ENCODE results near the gene KRT222.

KRT222 gene

DNA sequence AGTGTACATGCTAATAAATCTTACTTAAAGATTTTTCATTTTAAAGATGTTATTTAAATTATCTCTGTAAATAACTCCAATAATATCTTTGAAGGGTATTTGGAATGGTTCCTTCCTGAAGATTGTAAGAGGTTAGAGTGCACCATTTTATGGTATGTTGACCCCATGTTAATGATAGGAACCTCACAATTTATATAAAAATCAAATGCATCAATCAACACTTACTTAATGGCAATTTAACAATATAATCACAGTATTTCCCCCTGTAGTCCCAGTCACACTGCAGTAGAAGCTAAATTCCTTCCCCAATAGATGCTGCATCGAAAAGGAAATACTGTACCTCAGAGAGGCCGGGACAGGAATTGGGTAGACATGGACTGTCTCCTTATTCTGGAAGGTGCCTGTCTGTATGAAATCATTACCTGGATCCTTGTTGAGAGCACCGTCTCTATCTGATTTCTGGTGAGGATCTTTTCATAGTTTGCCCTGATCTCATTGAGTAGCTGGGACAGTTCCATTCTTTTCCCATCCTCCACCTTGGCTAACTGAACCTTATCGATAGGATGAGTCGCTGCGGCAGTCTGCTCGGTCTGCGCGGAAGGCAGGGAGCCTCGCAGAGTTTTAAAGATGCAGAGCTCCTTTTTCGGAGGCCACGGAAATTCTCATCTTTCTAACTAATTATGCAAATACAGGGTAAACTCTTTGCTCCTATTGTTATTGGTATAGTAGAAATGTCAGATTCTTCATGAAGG lies at the start of gene KRT222:
TSS of gene KRT222 (minus strand) at position 596 of the 752 bp plus-strand sequence. CDS start at position 518, 78 bp downstream.
- peaks cover 5% of the 10 kb centered on the region for H3K4me1 Mint-ChIP-seq
- ATAC-seq: no peak
- no peak for DNase-seq (ENCODE audit: low spot score in 2 of 2)
- no peaks in the 10 kb centered on the region for H3K36me3 Mint-ChIP-seq
- no peaks in the 10 kb centered on the region for H3K9me3 Mint-ChIP-seq
- H3K27ac Mint-ChIP-seq: no peak within 1 kb of the TSS
- H3K4me3 Mint-ChIP-seq: no peak within 1 kb of the TSS

DNA sequence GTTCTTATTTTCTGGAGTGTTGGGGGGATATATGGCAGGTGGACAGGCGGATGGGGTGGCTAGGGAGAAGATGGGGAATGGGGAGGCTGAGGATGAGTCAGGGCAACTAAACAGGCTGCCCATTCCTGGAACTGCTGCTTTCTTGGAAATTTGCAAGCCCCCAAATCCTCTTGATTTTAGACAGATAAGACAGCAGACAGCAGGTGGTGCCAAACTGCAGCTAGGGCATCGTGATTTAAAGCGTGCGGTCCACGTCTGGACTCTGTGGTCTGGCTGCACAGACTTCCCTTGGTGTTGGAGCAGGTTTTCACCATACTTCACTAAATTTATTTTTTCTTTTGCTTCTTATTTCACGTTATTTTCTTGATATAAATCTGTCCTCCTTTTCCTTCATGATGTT lies 49.5 kb upstream of the KRT222 start:
- Mint-ChIP-seq H3K36me3 (no peaks in the 10 kb centered on the region), H3K4me3 (no peak overlapping the region), H3K27ac (no peak overlapping the region), H3K9me3 (no peaks in the 10 kb centered on the region), H3K4me1 (no peaks in the 10 kb centered on the region)
- ATAC-seq (no peak), DNase-seq (ENCODE audit: low spot score in 2 of 2) (no peak)

DNA sequence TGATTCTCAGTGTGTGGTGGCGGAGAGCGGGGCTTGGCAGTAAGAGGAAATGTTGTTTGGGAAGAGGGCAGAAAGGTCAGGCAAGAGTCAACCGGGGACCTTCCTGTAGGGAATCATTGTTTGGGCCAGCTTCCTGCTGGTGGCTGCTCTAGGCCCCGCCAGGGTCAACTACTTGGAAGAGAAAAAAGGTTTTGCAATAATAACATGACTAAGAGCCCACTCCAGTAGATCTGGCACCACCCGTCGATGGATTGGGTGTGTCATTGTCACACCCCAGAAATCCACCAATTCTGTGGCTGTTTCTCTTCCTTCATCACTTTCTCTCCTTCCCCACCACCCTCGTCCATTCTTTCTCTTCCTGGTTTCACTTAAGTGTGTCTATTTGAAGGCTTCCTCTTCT lies 42.8 kb upstream of the KRT222 start:
- Mint-ChIP-seq H3K36me3 (no peaks in the 10 kb centered on the region), H3K27ac (no peak overlapping the region), H3K9me3 (no peaks in the 10 kb centered on the region), H3K4me3 (no peak overlapping the region), H3K4me1 (no peaks in the 10 kb centered on the region)
- ATAC-seq (no peak), DNase-seq (ENCODE audit: low spot score in 2 of 2) (no peak)

DNA sequence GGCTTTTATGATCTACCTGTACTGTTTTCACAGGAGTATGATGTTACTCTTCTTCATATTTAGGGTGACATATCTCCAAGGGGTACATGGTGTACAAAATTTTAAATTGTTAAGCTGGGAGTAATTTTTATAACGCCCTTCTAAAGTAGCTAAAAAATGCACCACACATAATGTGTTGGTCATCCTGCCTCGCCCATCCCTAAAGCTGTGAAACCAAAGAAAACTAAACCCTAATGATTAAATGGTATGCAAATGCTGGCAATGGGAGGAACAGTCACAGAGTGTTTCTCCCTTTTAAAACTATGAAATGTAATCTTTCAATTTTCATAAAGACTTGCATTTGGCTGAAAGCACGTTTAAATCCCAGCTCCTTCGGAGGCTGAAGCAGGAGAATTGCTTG lies 40.6 kb upstream of the KRT222 start:
- Mint-ChIP-seq H3K9me3 (no peaks in the 10 kb centered on the region), H3K4me3 (no peak overlapping the region), H3K27ac (no peak overlapping the region), H3K4me1 (no peaks in the 10 kb centered on the region), H3K36me3 (no peaks in the 10 kb centered on the region)
- no peak for ATAC-seq
- DNase-seq (ENCODE audit: low spot score in 2 of 2): no peak

DNA sequence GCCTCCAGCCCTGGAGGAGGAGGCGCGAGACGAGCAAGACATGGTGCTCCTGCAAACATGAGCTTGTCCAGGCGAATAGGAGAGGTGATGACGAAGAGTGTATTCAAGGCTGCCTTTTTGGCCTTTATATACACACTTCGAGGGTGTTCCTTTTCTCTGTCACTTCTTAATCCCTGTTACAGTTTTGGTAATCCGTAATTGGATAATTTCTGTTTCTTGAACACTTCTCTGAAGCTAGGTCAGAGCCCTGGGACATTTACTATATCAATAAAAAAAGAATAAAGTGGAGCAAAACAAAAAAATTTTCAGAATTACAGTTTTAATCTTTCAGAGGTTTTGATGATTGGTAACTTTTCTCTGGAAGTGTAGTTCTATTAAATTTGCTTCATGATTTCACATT lies 38.7 kb upstream of the KRT222 start, which contains the start of gene KRT24:
TSS of gene KRT24 (minus strand) at position 101 of the 400 bp plus-strand sequence. CDS start at position 42, 59 bp downstream.
- ATAC-seq (no peak), DNase-seq (ENCODE audit: low spot score in 2 of 2) (no peak)
- Mint-ChIP-seq H3K36me3 (no peaks in the 10 kb centered on the region), H3K27ac (no peak within 1 kb of the TSS), H3K4me1 (no peaks in the 10 kb centered on the region), H3K4me3 (no peak within 1 kb of the TSS), H3K9me3 (no peaks in the 10 kb centered on the region)

DNA sequence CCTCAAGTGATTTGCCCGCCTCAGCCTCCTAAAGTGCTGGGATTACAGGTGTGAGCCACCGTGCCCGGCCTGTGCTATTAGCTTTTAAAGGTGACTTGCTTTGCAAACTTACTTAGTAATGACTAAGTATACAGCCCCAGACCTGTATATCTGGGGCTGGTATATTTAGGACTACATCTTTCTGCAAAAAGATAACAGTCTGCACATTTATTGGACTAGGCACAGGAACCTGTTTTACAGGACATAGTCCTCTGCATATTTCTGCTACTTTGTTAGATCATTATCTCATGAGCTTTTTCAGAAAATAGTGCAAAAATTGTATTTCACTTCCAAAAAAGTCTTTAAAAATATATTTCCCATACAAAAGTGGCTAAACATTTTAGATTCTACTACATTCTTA lies 37.3 kb upstream of the KRT222 start:
- ATAC-seq: no peak
- H3K9me3 Mint-ChIP-seq: no peaks in the 10 kb centered on the region
- no peak overlapping the region for H3K27ac Mint-ChIP-seq
- H3K36me3 Mint-ChIP-seq: no peaks in the 10 kb centered on the region
- no peak overlapping the region for H3K4me3 Mint-ChIP-seq
- no peaks in the 10 kb centered on the region for H3K4me1 Mint-ChIP-seq
- no peak for DNase-seq (ENCODE audit: low spot score in 2 of 2)

DNA sequence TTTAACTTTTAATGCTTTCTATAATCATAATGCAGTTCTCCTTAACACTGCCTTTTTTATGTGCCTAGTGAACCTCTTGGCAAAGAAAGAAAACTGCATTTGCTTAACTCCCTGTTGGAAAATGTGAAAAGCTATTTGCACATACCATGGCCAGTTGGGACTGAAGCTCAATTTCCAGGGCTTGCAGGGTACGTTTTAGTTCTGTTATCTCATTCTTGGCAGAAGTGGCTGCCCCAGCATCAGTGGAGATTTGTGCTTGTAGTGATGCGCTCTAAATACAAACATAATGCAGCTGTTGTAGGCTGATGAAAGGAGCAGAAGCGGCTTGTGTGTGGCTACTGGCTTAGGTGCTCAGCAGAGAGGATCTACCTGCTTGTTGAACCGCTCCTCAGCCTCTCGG lies 34.9 kb upstream of the KRT222 start:
- H3K4me1 Mint-ChIP-seq: no peaks in the 10 kb centered on the region
- no peaks in the 10 kb centered on the region for H3K9me3 Mint-ChIP-seq
- no peak overlapping the region for H3K4me3 Mint-ChIP-seq
- H3K36me3 Mint-ChIP-seq: no peaks in the 10 kb centered on the region
- H3K27ac Mint-ChIP-seq: no peak overlapping the region
- DNase-seq (ENCODE audit: low spot score in 2 of 2) (no peak), ATAC-seq (no peak)

DNA sequence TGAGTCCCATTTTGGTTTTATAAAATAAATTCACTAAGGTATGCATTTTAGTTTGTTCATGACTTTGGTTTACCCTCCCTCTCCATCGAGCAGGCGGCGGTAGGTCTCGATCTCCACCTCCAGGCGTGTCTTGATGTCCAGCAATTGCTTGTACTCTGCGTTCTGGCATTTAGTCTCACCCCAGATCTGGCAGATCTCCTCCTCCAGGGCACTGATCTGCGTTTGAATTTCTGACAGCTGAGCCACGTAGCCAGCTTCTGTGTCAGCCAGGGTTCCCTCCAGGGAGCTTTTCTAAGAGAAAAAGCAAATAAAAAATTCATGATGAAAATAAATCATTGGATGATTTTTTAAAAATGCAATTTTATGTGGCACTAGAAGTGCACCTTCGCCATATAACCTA lies 34.4 kb upstream of the KRT222 start:
- no peaks in the 10 kb centered on the region for H3K4me1 Mint-ChIP-seq
- ATAC-seq (no peak), DNase-seq (ENCODE audit: low spot score in 2 of 2) (no peak)
- H3K9me3 Mint-ChIP-seq: no peaks in the 10 kb centered on the region
- no peak overlapping the region for H3K27ac Mint-ChIP-seq
- no peak overlapping the region for H3K4me3 Mint-ChIP-seq
- H3K36me3 Mint-ChIP-seq: no peaks in the 10 kb centered on the region

DNA sequence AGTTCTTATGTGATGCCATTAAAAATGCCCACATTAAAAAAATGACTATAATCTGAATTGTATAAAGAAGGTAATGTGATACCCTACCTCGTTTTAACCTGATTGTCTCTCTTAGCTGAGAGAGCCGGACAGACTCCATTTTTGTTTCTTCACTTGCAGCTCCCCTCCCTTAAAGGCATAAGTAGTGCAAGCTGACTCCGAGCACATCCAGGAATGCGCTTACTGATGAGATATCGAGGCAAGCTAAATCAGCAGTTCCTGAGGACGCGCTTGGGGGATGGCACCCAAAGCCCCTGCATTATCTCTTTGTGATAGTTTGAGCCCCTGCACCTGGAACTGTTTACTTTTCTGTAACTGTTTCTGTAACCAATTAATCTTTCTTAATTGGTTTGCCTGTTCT lies 32.3 kb upstream of the KRT222 start:
- Mint-ChIP-seq H3K36me3 (no peaks in the 10 kb centered on the region), H3K27ac (no peak overlapping the region), H3K4me3 (no peak overlapping the region), H3K4me1 (no peaks in the 10 kb centered on the region), H3K9me3 (no peaks in the 10 kb centered on the region)
- ATAC-seq (no peak), DNase-seq (ENCODE audit: low spot score in 2 of 2) (no peak)

DNA sequence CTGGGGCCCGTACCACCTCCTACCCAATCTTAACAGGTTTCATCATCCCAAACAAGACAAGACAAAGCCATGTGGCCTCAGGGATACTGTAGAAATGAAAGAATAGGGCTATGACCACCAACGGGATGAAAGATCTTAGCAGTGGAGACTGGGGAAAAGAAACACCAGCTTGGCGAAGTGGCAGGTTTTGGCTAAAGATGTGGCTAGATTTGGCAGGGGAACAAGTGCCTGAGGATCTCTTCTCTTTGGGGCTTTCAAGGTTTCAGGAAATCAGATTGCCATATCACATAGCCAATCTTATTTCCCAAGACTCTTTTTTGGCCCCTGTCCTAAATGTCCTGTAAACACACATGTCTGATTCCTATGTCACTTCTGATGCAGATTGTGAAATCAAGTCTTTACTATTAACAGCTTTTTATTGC lies 31.7 kb upstream of the KRT222 start:
- Mint-ChIP-seq H3K4me3 (no peak overlapping the region), H3K4me1 (no peaks in the 10 kb centered on the region), H3K9me3 (no peaks in the 10 kb centered on the region), H3K36me3 (no peaks in the 10 kb centered on the region), H3K27ac (no peak overlapping the region)
- DNase-seq (ENCODE audit: low spot score in 2 of 2) (no peak), ATAC-seq (no peak)

DNA sequence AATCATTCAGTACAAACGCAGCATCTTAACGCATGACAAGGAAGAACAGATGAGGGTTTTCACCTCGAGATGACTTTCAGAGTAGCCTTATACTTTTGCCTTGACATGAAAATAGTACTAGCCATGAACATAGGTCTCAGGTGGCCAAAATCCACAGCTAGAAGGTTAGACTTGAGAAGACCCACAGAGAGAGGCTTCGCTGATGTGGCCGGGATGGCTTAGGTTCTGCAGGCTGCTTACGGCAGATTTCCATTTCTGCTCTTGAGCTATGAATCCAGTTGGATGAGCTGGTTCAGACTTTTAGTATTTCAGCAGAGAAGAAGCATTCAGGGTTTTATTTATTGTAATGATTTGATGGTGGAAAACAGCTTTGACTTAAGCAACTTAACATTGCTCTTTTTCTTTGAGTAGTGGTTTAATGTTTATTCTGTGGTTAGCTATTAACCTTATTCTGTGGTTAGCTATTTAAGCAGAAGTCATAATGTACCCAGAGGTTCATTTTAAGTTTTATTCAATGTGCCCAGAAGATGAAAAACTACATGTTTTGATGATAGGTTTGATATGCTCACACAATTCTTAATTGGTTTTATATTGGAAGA lies 31.0 kb upstream of the KRT222 start:
- Mint-ChIP-seq H3K9me3 (no peaks in the 10 kb centered on the region), H3K4me3 (no peak overlapping the region)

DNA sequence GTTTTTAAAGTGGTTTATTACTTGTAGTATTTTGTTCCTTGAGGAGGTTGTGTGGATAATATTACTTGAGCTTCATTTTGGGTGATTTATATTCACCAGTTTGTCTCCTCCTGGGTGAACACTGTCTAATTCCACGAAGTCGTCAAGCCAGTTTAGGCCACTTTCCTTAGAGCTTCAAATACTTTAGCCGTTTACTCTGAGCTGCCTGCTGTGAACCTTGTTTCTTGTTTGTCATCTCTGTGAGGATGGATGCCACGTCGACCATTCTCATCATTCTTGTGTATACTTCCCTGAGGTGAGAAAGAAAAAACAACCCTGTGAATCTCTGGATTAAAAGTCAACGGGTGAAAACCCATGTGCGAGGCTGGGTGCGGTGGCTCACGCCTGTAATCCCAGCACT lies 29.6 kb upstream of the KRT222 start:
- H3K4me3 Mint-ChIP-seq: no peak overlapping the region
- DNase-seq (ENCODE audit: low spot score in 2 of 2): no peak
- no peaks in the 10 kb centered on the region for H3K9me3 Mint-ChIP-seq
- no peak for ATAC-seq
- no peak overlapping the region for H3K27ac Mint-ChIP-seq
- H3K36me3 Mint-ChIP-seq: no peaks in the 10 kb centered on the region
- no peaks in the 10 kb centered on the region for H3K4me1 Mint-ChIP-seq

More for the DNA sequence above, 31.0 kb upstream of the KRT222 start:
- H3K36me3 Mint-ChIP-seq: no peaks in the 10 kb centered on the region
- no peak for ATAC-seq
- no peak for DNase-seq (ENCODE audit: low spot score in 2 of 2)
- no peak overlapping the region for H3K27ac Mint-ChIP-seq
- H3K4me1 Mint-ChIP-seq: no peaks in the 10 kb centered on the region

DNA sequence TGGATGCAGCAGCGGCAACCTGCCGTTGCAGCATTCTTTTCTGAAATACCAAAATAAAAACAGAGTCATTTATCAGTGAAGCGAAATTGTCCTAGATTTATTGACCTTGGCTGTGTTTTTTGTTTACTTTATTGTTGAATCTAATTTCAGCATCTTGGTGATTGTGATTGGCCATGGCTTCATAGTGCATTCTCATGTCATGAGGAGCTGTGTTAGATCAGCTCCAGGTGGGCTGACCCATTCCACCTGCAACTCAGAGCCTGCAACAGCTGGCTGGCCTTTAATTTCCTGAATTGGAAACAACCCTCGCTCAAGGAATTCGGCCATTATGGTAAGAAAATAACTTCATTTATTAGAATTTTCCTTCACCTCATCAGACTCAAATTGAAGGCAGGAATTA lies 22.1 kb upstream of the KRT222 start:
- Mint-ChIP-seq H3K36me3 (no peaks in the 10 kb centered on the region), H3K9me3 (no peaks in the 10 kb centered on the region), H3K4me1 (no peaks in the 10 kb centered on the region), H3K27ac (no peak overlapping the region), H3K4me3 (no peak overlapping the region)
- no peak for ATAC-seq
- DNase-seq (ENCODE audit: low spot score in 2 of 2): no peak

DNA sequence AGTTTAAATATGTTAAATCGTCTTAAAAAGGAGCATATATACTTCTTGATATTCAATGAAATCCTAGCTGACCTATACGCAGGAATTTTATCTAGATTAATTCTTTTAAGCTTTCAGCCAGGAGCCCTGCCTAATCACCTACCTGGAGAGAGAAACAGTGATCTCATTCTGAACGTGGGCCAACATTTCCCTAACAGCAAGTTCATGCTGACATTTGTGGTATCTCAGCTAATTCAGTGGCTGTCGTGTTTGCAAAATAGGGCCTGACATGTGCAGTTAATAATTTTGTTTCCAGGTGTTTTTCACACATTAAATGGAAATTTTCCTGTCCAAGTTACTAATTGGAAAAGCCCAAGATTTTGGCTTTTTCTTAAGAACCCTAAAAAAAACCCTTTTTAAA lies 21.2 kb upstream of the KRT222 start:
- no peak for DNase-seq (ENCODE audit: low spot score in 2 of 2)
- no peak for ATAC-seq
- Mint-ChIP-seq H3K4me1 (no peaks in the 10 kb centered on the region), H3K4me3 (no peak overlapping the region), H3K27ac (no peak overlapping the region), H3K9me3 (no peaks in the 10 kb centered on the region), H3K36me3 (no peaks in the 10 kb centered on the region)

DNA sequence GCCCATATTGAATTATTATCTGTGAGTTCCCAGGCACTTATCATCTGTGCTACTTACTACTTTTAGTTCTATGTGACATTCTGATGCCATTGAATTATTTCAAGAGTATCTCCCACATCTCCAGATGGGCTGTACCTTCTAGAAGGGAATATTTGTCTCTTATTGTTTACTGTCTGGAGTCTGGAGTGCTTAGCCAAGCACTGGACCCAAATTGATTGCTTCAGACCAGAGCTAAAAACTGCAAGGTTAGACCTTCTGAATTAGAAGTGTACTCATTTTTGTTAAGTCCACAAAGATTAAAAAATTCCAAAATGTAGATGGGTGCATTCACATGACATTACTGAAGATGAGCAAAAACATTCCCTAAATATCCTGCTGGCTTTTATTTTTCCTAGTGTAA lies 16.0 kb upstream of the KRT222 start:
- Mint-ChIP-seq H3K9me3 (no peaks in the 10 kb centered on the region), H3K4me1 (no peaks in the 10 kb centered on the region), H3K36me3 (no peaks in the 10 kb centered on the region), H3K27ac (no peak overlapping the region), H3K4me3 (no peak overlapping the region)
- DNase-seq (ENCODE audit: low spot score in 2 of 2): no peak
- no peak for ATAC-seq

DNA sequence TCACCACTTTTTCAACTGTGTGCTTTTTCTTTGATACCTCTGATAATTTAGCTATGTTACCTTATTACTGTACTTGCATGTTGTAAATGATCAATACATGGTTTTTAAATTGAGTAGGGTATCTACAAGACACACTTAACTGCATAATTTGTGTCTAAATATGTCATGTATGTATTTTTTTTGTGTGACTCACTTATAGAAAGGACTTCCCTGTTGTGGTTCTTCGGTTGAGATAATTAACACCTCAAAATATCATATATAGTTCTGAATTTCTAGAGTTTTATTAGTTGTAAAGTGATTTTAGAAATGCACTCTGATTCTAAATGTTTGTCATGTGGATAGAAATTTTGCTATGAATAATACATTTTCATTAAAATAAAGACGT lies 14.5 kb upstream of the KRT222 start:
- no peaks in the 10 kb centered on the region for H3K4me1 Mint-ChIP-seq
- H3K27ac Mint-ChIP-seq: no peak overlapping the region
- no peaks in the 10 kb centered on the region for H3K36me3 Mint-ChIP-seq
- ATAC-seq: no peak
- H3K4me3 Mint-ChIP-seq: no peak overlapping the region
- no peaks in the 10 kb centered on the region for H3K9me3 Mint-ChIP-seq
- no peak for DNase-seq (ENCODE audit: low spot score in 2 of 2)
